Measurements from ENCODE around the gene MLLT10. TPM values are rescaled to one million over a fixed set of nuclear protein-coding genes. Genes with fewer than 3 reads are reported as not detected.

The MLLT10 gene
- total RNA-seq, 4 donors from 2014 or later: 42.8 to 283 (median 48.5) TPM

DNA sequence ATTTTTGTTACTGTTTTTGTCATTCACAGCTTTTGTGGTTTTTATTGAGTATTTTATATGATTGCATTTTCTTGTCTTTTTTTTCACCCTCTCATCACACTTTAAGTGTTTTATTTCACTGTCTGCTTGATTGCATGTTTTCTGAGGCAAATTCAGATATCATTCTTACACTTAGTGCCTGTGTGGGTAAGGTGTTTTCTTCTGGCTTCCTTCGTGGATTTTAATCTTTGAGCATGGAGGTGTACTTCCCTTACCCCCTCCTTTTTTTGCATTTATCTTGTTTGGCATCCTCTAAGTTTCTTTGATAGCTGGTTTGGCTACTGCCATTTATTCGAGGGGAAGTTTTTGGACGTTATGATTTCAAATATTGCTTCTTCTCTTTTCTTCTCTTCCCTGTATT, 127.9 kb downstream of the MLLT10 start:
- TF ChIP-seq POLR2A (IDR thresholded peaks at IDR 0.05): no peak
- TF ChIP-seq, protein P1, sequence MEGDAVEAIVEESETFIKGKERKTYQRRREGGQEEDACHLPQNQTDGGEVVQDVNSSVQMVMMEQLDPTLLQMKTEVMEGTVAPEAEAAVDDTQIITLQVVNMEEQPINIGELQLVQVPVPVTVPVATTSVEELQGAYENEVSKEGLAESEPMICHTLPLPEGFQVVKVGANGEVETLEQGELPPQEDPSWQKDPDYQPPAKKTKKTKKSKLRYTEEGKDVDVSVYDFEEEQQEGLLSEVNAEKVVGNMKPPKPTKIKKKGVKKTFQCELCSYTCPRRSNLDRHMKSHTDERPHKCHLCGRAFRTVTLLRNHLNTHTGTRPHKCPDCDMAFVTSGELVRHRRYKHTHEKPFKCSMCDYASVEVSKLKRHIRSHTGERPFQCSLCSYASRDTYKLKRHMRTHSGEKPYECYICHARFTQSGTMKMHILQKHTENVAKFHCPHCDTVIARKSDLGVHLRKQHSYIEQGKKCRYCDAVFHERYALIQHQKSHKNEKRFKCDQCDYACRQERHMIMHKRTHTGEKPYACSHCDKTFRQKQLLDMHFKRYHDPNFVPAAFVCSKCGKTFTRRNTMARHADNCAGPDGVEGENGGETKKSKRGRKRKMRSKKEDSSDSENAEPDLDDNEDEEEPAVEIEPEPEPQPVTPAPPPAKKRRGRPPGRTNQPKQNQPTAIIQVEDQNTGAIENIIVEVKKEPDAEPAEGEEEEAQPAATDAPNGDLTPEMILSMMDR (IDR thresholded peaks at IDR 0.05): no peak
- 36 to 43% methylated on average over 3 of the region's 3 CpGs for WGBS, 2 donors
- intact Hi-C loops (cut with DNase I; ENCODE audit: low total_unique reads): no loop called here
- H3K4me3 ChIP-seq (ENCODE audit: low read depth, poor library complexity, severe bottlenecking): no peak overlapping the region
- no peak for DNase-seq (ENCODE audit: low spot score in 2 of 2)

DNA sequence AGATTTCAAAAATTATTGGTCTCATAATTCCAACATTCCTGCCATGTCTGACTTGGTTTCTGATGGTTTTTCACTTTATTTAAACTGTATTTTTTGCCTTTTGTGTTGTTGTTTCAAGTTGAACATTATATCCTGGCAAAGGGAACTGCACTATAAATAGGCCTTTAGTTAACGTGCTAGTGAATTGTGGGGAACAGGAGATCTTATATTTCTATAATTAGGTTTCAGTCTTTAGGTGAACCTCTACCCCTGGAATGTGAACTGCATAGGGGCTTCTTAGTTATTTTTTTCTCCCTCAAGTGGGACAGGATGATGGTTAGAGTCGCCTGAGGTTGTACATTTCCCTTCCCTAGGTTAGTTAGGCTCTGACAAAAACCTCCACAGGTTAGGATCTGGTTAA, 128.6 kb downstream of the MLLT10 start:
- no peak for DNase-seq (ENCODE audit: low spot score in 2 of 2)
- no peak overlapping the region for H3K4me3 ChIP-seq (ENCODE audit: low read depth, poor library complexity, severe bottlenecking)
- intact Hi-C loops (cut with DNase I; ENCODE audit: low total_unique reads): no loop called here
- WGBS, 2 donors: 51 to 65% methylated on average over 2 of the region's 2 CpGs
- TF ChIP-seq, protein P1 (IDR thresholded peaks at IDR 0.05): no peak
- no peak for TF ChIP-seq POLR2A (IDR thresholded peaks at IDR 0.05)

DNA sequence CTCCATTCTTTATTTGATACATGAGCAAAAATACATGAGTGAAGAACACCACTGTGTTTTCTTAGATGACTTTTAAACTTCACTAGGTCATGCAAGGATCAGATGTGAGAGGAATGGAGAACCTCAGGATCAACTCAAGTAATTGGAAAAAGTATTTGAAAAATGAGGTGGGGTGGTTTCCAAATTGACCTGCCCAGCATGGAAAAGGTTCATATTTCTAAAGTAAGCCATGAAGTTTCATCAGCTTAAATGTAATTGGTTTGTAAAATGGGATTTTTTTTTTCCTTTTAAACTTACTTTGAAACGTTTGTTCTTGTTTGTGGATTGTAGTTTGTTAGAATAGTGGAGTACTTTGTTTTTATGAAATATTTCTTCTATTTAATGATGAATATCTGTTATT, 134.8 kb downstream of the MLLT10 start:
- DNase-seq (ENCODE audit: low spot score in 2 of 2): no peak
- no peak overlapping the region for H3K4me3 ChIP-seq (ENCODE audit: low read depth, poor library complexity, severe bottlenecking)
- TF ChIP-seq POLR2A (IDR thresholded peaks at IDR 0.05): no peak
- TF ChIP-seq, protein P1 (IDR thresholded peaks at IDR 0.05): no peak
- 45 to 47% methylated on average over 1 of the region's 1 CpG for WGBS, 2 donors
- intact Hi-C loops (cut with DNase I; ENCODE audit: low total_unique reads): no loop called here

DNA sequence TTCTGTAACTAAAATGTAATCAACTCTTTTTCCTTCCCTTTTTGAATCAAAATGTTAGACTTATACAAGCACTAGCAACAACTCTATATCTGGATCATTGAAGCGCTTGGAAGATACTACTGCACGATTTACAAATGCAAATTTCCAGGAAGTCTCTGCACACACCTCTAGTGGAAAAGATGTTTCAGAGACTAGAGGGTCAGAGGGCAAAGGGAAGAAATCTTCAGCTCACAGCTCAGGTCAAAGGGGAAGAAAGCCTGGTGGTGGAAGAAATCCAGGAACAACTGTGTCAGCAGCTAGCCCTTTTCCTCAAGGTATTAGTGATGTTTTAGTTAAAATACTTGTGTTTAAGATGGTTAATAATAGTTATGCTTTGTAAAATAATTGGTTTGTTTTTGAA, 136.4 kb downstream of the MLLT10 start:
- H3K4me3 ChIP-seq (ENCODE audit: low read depth, poor library complexity, severe bottlenecking): no peak overlapping the region
- TF ChIP-seq, protein P1 (IDR thresholded peaks at IDR 0.05): no peak
- no peak for TF ChIP-seq POLR2A (IDR thresholded peaks at IDR 0.05)
- WGBS, 2 donors: 75 to 80% methylated on average over 2 of the region's 2 CpGs
- no peak for DNase-seq (ENCODE audit: low spot score in 2 of 2)
- intact Hi-C loops (cut with DNase I; ENCODE audit: low total_unique reads): no loop called here

DNA sequence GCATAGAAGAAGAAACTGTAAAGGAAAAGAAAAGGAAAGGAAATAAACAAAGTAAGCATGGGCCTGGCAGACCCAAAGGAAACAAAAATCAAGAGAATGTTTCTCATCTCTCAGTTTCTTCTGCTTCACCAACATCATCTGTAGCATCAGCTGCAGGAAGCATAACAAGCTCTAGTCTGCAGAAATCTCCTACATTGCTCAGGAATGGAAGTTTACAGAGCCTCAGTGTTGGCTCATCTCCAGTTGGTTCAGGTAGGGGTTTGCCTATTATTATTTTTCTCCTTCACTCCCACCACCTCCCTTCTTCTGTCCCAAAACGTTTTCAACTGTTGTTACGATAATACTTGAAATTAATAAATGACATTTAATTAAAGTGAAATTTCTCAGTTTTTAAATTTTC, 139.6 kb downstream of the MLLT10 start:
- intact Hi-C loops (cut with DNase I; ENCODE audit: low total_unique reads): no loop called here
- no peak overlapping the region for H3K4me3 ChIP-seq (ENCODE audit: low read depth, poor library complexity, severe bottlenecking)
- TF ChIP-seq POLR2A (IDR thresholded peaks at IDR 0.05): no peak
- TF ChIP-seq, protein P1 (IDR thresholded peaks at IDR 0.05): no peak
- no peak for DNase-seq (ENCODE audit: low spot score in 2 of 2)
- WGBS, 2 donors: 71 to 78% methylated on average over 2 of the region's 2 CpGs

DNA sequence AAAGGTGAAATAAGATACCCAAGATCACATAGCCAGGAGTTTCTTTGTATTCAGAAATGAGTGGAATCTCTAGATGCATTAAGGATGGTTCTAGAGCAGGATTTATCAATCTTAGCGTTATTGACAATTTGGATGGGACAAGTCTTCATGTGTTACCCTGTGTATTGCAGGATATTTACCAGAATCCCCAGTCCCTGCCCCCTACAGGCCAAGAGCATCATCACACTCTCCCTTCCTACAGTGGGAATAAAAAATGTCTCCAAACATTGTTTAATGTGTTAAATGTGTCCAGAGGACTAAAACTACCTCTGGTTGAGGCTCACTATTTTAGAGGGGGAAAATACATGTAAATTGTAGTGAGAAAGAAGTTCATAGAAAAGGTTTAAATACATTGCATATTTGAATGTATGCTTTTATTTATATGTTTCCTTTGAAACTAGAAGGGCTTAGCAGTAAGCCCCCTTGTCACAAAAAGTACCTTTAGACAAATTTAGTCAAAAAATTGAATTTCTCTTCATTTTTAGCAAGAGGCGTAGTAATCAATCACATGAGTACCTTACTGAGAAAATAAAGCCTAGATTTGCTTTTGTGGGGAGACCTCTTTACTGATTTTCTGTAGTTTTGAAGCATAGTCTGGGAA, 141.2 kb downstream of the MLLT10 start:
- WGBS, 2 donors: 79 to 83% methylated on average over 2 of the region's 2 CpGs
- DNase-seq (ENCODE audit: low spot score in 2 of 2): no peak
- H3K4me3 ChIP-seq (ENCODE audit: low read depth, poor library complexity, severe bottlenecking): no peak overlapping the region
- TF ChIP-seq POLR2A (IDR thresholded peaks at IDR 0.05): no peak
- intact Hi-C loops (cut with DNase I; ENCODE audit: low total_unique reads): no loop called here

Measured in lower leg skin (tissue), 4 donors.